ENCODE measurements around the gene TM9SF1. TPM values are rescaled to one million over a fixed set of nuclear protein-coding genes. Genes with fewer than 3 reads are reported as not detected.
"Not testable (repeated sequence)": the region's sequence is repeated elsewhere in the genome, so short reads cannot be mapped to it uniquely, and the experiment has no call there.

Gene TM9SF1
- total RNA-seq, 4 donors from 2014 or later, result 38.1 to 58.3 (median 53.4) TPM

- WGBS, result 58% methylated on average over 3 of the region's 3 CpGs
- TF ChIP-seq POLR2A (IDR thresholded peaks at IDR 0.05) (no peak), POLR2AphosphoS5 (IDR thresholded peaks at IDR 0.05) (no peak), EP300 (IDR thresholded peaks at IDR 0.05) (no peak)
- TF ChIP-seq, protein P1, sequence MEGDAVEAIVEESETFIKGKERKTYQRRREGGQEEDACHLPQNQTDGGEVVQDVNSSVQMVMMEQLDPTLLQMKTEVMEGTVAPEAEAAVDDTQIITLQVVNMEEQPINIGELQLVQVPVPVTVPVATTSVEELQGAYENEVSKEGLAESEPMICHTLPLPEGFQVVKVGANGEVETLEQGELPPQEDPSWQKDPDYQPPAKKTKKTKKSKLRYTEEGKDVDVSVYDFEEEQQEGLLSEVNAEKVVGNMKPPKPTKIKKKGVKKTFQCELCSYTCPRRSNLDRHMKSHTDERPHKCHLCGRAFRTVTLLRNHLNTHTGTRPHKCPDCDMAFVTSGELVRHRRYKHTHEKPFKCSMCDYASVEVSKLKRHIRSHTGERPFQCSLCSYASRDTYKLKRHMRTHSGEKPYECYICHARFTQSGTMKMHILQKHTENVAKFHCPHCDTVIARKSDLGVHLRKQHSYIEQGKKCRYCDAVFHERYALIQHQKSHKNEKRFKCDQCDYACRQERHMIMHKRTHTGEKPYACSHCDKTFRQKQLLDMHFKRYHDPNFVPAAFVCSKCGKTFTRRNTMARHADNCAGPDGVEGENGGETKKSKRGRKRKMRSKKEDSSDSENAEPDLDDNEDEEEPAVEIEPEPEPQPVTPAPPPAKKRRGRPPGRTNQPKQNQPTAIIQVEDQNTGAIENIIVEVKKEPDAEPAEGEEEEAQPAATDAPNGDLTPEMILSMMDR (IDR thresholded peaks at IDR 0.05), result no peak
- no peak overlapping the region for H3K27ac ChIP-seq
- H3K4me1 ChIP-seq, result peaks cover 15% of the 10 kb centered on the region
- H3K4me3 ChIP-seq, result no peak overlapping the region
- H3K27me3 ChIP-seq, result no peaks in the 10 kb centered on the region
- no peaks in the 10 kb centered on the region for H3K9me3 ChIP-seq
- DNase-seq (ENCODE audit: low spot score in 2 of 2), result no peak
- peaks cover 4% of the 10 kb centered on the region for H3K36me3 ChIP-seq
Measured at GRCh38 chr14:24219521-24219920, 24.3 kb upstream of the TM9SF1 start.

DNA sequence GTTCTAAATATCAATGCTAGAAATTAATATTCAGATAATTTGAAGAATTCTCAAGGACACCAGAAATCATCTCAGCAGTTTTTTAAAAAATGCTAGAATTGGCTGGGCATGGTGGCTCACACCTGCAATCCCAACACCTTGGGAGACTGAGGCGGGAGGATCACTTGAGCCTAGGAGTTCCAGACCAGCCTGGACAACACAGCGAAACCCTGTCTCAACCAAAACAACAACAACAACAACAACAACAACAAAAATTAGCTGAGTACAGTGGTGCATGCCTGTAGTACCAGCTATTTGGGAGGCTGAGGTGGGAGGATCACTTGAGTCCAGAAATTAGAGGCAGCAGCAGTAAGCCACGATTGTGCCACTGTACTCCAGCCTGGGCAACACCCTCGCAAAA lies 23.8 kb upstream of the TM9SF1 start:
- H3K27ac ChIP-seq, result no peak overlapping the region
- no peaks in the 10 kb centered on the region for H3K9me3 ChIP-seq
- peak in 1 of 2 donors; percentile 4 for DNase-seq (ENCODE audit: low spot score in 2 of 2)
- no peaks in the 10 kb centered on the region for H3K27me3 ChIP-seq
- 81% methylated on average over 4 of the region's 4 CpGs for WGBS
- peaks cover 4% of the 10 kb centered on the region for H3K36me3 ChIP-seq
- no peak overlapping the region for H3K4me3 ChIP-seq
- TF ChIP-seq, protein P1 (IDR thresholded peaks at IDR 0.05), result no peak
- TF ChIP-seq POLR2AphosphoS5 (IDR thresholded peaks at IDR 0.05), result no peak
- TF ChIP-seq EP300 (IDR thresholded peaks at IDR 0.05), result no peak
- no peak for TF ChIP-seq POLR2A (IDR thresholded peaks at IDR 0.05)
- H3K4me1 ChIP-seq, result peaks cover 20% of the 10 kb centered on the region

DNA sequence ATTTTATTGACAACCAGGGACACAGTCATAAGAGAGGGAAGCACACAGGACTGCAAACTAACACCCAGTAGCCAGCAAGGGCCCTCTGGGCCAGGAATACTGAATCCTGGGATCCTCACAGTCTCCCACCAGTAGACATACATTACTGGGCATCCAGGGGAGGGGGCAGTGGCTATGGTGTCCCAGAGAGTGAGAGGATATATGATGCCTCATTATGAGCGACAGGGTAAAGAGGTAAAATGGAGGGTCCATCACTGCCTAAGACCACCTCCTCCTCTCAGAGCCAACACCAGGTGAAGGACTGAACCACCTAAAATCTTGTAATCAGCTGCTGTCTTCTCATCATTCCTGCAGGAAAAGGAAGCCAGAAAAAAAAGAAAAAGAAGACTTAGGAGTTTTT lies 21.6 kb upstream of the TM9SF1 start:
- H3K4me1 ChIP-seq, result peaks cover 33% of the 10 kb centered on the region
- DNase-seq (ENCODE audit: low spot score in 2 of 2), result peak in 1 of 2 donors; percentile 18
- not testable (repeated sequence) for H3K4me3 ChIP-seq, H3K27me3 ChIP-seq, H3K36me3 ChIP-seq, H3K27ac ChIP-seq, H3K9me3 ChIP-seq
- WGBS, result 92% methylated on average over 1 of the region's 1 CpG

GRCh38 chr14:24216345-24216699 lies 21.1 kb upstream of the TM9SF1 start:
- no peak for DNase-seq (ENCODE audit: low spot score in 2 of 2)
- Histone ChIP-seq H3K9me3 (no peaks in the 10 kb centered on the region), H3K36me3 (peaks cover 7% of the 10 kb centered on the region), H3K27me3 (no peaks in the 10 kb centered on the region), H3K4me1 (peaks cover 35% of the 10 kb centered on the region), H3K27ac (peak overlapping the region; percentile 89), H3K4me3 (peak overlapping the region; percentile 71)
- TF ChIP-seq EP300 (IDR thresholded peaks at IDR 0.05), result no peak
- TF ChIP-seq POLR2AphosphoS5 (IDR thresholded peaks at IDR 0.05), result no peak
- no peak for TF ChIP-seq POLR2A (IDR thresholded peaks at IDR 0.05)
- TF ChIP-seq, protein P1 (IDR thresholded peaks at IDR 0.05), result no peak
- 86% methylated on average over 2 of the region's 2 CpGs for WGBS

DNA sequence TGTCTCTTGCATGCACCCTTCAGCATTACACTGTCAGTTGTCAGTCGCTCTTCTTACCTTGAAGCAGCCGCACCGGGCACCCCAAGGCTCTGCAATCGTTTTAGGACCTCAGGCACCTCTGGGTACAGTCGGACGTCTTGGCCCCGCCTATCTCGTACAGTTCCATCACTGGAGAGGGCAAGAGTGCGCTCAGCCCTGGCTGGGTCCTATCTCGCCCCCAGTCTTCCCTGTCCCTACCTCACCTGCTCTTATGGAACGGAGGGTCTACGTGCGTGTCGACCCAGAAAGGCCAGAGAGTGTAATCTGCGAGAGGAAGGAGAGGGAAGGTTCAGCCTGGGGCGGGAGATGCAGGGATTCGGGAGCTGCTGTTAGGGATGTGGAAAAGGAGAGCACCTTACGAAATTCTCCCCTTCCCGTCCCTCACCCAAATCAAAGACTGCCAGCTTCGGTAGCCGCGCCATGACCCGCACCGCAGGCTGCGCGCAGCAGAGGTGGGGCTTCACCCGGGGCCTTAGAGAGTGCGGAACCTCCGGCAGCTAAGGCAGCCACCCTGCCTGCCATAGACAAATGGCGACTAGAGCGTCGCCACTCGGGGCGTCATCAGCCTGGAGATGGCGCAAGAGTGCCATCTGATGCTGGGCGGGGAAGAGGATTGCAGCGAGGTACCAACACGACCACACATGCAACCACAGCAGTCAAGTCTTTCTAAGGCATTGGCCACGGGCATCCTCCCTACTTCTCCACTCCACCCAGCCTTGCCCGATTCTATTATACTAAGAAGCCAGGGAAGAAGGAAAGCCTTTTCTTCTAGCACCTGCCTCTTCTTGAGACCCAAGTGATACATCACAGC lies 20.5 kb upstream of the TM9SF1 start, which contains the start of gene MDP1:
MDP1 (minus strand) TSS at position 572 of the 850 bp plus-strand sequence; CDS start at position 461, 111 bp downstream.
- no peaks in the 10 kb centered on the region for H3K9me3 ChIP-seq
- TF ChIP-seq, protein P1 (IDR thresholded peaks at IDR 0.05), result peak in 1 of 2 donors; percentile 60
- TF ChIP-seq EP300 (IDR thresholded peaks at IDR 0.05) (no peak), POLR2A (IDR thresholded peaks at IDR 0.05) (peak; percentile 9 to 63), POLR2AphosphoS5 (IDR thresholded peaks at IDR 0.05) (peak; percentile 45 to 90 (median 90))
- DNase-seq (ENCODE audit: low spot score in 2 of 2), result peak; percentile 90 to 91
- peak within 1 kb of the TSS; percentile 71 for H3K4me3 ChIP-seq
- no peaks in the 10 kb centered on the region for H3K27me3 ChIP-seq
- H3K4me1 ChIP-seq, result peaks cover 35% of the 10 kb centered on the region
- peaks cover 13% of the 10 kb centered on the region for H3K36me3 ChIP-seq
- peak within 1 kb of the TSS; percentile 89 for H3K27ac ChIP-seq
- under 1% methylated on average over 39 of the region's 40 CpGs for WGBS

Data from suprapubic skin (tissue), 4 donors.